ENCODE measurements around the gene SMARCD1. TPM values are rescaled to one million over a fixed set of nuclear protein-coding genes. Genes with fewer than 3 reads are reported as not detected.
A peak's percentile ranks its signal among the peaks of the same experiment; 100 is the strongest.

Gene SMARCD1
- polyA plus RNA-seq, 4 donors, result 165 to 182 (median 176) TPM

- no peak for DNase-seq (ENCODE audit: low read depth in 4 of 4, low spot score in 3 of 4)
Observed at GRCh38 chr12:50056639-50056976, 28.5 kb upstream of the SMARCD1 start.

GRCh38 chr12:50057000-50057841 is 27.9 kb upstream of the SMARCD1 start, which contains the start of gene ASIC1:
ASIC1 (plus strand) TSS chr12:50057596; CDS start chr12:50058767, 1,171 bp downstream.
- DNase-seq (ENCODE audit: low read depth in 4 of 4, low spot score in 3 of 4), result no peak

- DNase-seq (ENCODE audit: low read depth in 4 of 4, low spot score in 3 of 4), result no peak
Observed at GRCh38 chr12:50057896-50058670, 27.1 kb upstream of the SMARCD1 start.

GRCh38 chr12:50058743-50059312 is 26.3 kb upstream of the SMARCD1 start:
- DNase-seq (ENCODE audit: low read depth in 4 of 4, low spot score in 3 of 4), result no peak

- DNase-seq (ENCODE audit: low read depth in 4 of 4, low spot score in 3 of 4), result no peak
Observed at GRCh38 chr12:50059440-50060119, 25.6 kb upstream of the SMARCD1 start.

GRCh38 chr12:50060120-50060468 is 25.0 kb upstream of the SMARCD1 start:
- no peak for DNase-seq (ENCODE audit: low read depth in 4 of 4, low spot score in 3 of 4)

GRCh38 chr12:50061171-50061570 is 24.0 kb upstream of the SMARCD1 start:
- no peak for DNase-seq (ENCODE audit: low read depth in 4 of 4, low spot score in 3 of 4)

- DNase-seq (ENCODE audit: low read depth in 4 of 4, low spot score in 3 of 4), result no peak
Observed at GRCh38 chr12:50061946-50062686, 23.0 kb upstream of the SMARCD1 start.

GRCh38 chr12:50062728-50063460 is 22.2 kb upstream of the SMARCD1 start:
- no peak for DNase-seq (ENCODE audit: low read depth in 4 of 4, low spot score in 3 of 4)

GRCh38 chr12:50065726-50066310 is 19.3 kb upstream of the SMARCD1 start:
- no peak for DNase-seq (ENCODE audit: low read depth in 4 of 4, low spot score in 3 of 4)

GRCh38 chr12:50066402-50066801 is 18.7 kb upstream of the SMARCD1 start:
- no peak for DNase-seq (ENCODE audit: low read depth in 4 of 4, low spot score in 3 of 4)

- no peak for DNase-seq (ENCODE audit: low read depth in 4 of 4, low spot score in 3 of 4)
Observed at GRCh38 chr12:50069069-50069468, 16.1 kb upstream of the SMARCD1 start.

GRCh38 chr12:50069539-50069938 is 15.6 kb upstream of the SMARCD1 start:
- DNase-seq (ENCODE audit: low read depth in 4 of 4, low spot score in 3 of 4), result no peak

- DNase-seq (ENCODE audit: low read depth in 4 of 4, low spot score in 3 of 4), result peak; percentile 74 to 78 (median 76)
Observed at GRCh38 chr12:50070314-50071060, 14.7 kb upstream of the SMARCD1 start.

- DNase-seq (ENCODE audit: low read depth in 4 of 4, low spot score in 3 of 4), result no peak
Observed at GRCh38 chr12:50072198-50072907, 12.8 kb upstream of the SMARCD1 start.

- DNase-seq (ENCODE audit: low read depth in 4 of 4, low spot score in 3 of 4), result no peak
Observed at GRCh38 chr12:50073206-50073605, 11.9 kb upstream of the SMARCD1 start.

GRCh38 chr12:50073712-50074111 is 11.4 kb upstream of the SMARCD1 start:
- no peak for DNase-seq (ENCODE audit: low read depth in 4 of 4, low spot score in 3 of 4)
